ENCODE results near the gene HARS1. TPM values are rescaled to one million over a fixed set of nuclear protein-coding genes. Genes with fewer than 3 reads are reported as not detected.
A peak's percentile ranks its signal among the peaks of the same experiment; 100 is the strongest.
"Not testable (repeated sequence)": the region's sequence is repeated elsewhere in the genome, so short reads cannot be mapped to it uniquely, and the experiment has no call there.

HARS1 gene
- total and polyA plus RNA-seq, 5 experiments from 2014 or later, result 63.2 to 84.1 (median 77.5) TPM

DNA sequence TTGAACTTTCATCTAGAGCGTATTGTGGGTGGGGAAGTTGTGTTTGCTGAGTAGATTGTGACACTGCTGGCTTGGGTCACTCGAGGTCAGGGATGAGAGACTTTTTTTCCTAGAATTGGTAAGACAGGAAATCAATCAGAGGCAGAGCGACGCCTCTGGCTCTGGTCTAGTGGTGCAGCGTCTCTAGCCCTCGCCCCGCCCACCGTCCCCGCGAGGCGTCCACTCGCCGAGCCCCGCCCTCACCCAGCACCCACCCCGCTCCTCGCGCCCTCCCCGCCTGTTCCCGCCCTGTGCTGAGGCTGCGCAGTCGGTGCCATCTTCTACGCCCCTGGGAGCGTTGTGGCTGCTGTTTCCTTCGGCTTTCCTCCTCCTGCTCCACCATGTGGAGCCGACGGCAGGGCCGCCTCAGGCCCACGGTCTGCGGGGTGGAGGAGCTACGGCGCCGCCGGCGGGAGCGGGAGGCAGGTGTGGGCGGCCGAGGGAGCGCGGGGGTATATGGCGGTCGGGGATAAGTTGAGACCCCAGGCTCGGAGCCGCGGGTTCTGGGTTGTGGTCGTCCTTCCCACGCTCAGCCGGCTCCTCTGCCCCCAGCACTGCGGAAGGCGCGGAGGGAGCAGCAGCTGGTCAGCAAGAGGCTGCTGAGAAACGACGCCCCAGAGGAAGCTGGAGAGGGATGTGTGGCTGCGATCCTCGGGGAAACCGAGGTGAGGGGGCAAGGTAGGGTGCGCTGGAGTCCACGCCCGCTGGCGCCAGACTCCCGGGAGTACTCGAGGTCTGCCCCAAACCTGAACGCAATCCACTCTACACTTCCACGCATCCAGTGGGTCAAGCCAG is 51.8 kb downstream of the HARS1 start, which contains the start of gene TMCO6:
TSS of gene TMCO6 (plus strand) at position 304 of the 834 bp plus-strand sequence. CDS start at position 381, 77 bp downstream.
- H3K27ac Mint-ChIP-seq, result peak within 1 kb of the TSS; percentile 85 to 100 (median 98)
- no peaks in the 10 kb centered on the region for H3K9me3 Mint-ChIP-seq
- peak within 1 kb of the TSS; percentile 87 to 96 (median 92) for H3K4me3 Mint-ChIP-seq
- H3K27me3 Mint-ChIP-seq, result no peaks in the 10 kb centered on the region
- H3K4me1 Mint-ChIP-seq, result peaks cover 23 to 47% (median 44%) of the 10 kb centered on the region in 4 donors
- POLR2A ChIA-PET, result interaction anchor here (0.6 to 2.4 kb wide), 14 partner anchors 8 to 252 kb away, joined by 3 to 16 read pairs (median 5); partner anchors contain the start of genes ANKHD1, APBB3, EIF4EBP3 and HARS1
- DNase-seq (peak; percentile 85 to 98 (median 94)), ATAC-seq (peak; percentile 93 to 97)
- peaks cover 0 to 20% (median 0%) of the 10 kb centered on the region in 3 donors for H3K36me3 Mint-ChIP-seq

DNA sequence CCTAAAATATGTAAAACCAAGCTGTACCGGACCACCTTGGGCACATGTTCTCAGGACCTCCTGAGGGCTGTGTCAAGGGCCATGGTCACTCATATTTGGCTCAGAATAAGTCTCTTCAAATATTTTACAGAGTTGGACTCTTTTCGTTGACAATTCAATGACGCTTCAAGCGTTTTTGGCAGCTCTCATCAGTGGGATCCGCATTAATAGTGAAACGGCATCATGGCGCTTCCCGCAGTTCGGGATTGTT is 52.3 kb downstream of the HARS1 start:
- not testable (repeated sequence) for H3K9me3 Mint-ChIP-seq, DNase-seq, H3K27me3 Mint-ChIP-seq
- Mint-ChIP-seq H3K4me1 (peaks cover 22 to 48% (median 44%) of the 10 kb centered on the region in 4 donors), H3K4me3 (peak overlapping the region; percentile 87 to 96 (median 92)), H3K27ac (peak overlapping the region; percentile 85 to 100 (median 98)), H3K36me3 (peaks cover 0 to 14% (median 0%) of the 10 kb centered on the region in 3 donors)
- ATAC-seq, result peak in 1 of 2 donors; percentile 1
- POLR2A ChIA-PET, result interaction anchor here (0.6 to 2.4 kb wide), 13 partner anchors 9 to 237 kb away, joined by 3 to 16 read pairs (median 5); partner anchors contain the start of genes ANKHD1, APBB3, EIF4EBP3 and HARS1

DNA sequence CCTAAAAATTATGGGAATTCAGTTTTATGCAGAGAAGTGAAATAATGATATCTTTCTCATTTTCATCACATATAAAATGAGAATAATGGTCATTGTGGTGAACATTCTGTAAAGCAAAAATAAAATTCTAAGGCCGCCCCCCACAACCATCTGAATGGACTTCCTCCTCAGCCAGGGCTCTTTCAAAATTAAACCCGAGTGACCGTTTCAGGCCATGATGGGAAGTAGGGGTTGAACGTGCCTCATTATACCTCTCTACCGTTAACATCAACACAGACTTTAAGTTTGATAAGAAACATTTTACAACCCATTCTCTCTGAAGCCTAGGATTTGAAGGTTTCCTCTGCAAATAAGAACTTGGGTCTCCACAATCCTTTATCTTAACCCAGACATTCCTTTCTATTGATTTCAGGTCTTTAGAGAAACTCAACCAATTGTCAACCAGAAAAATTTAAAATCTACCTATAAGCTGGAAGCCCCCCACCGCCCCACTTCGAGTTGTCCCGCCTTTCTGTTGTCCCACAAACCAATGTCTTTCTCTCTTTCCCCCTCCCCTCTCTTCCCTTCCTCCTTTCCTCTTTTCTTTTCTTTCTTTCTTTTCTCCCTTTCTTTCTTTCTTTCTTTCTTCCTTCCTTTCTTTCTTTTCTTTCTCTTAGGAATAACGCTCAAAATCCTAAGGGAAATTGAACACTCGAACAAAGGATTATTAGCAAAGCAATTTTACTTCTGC is 53.6 kb downstream of the HARS1 start:
- H3K4me3 Mint-ChIP-seq, result peak overlapping the region in 1 of 10 donors; percentile 75
- POLR2A ChIA-PET, result no interaction called here
- H3K36me3 Mint-ChIP-seq, result peaks cover 0 to 2% (median 0%) of the 10 kb centered on the region in 3 donors
- ATAC-seq (no peak), DNase-seq (no peak)
- peaks cover 0 to 5% (median 0%) of the 10 kb centered on the region in 5 donors for H3K27me3 Mint-ChIP-seq
- H3K27ac Mint-ChIP-seq, result peak overlapping the region in 4 of 10 donors; percentile 41 to 98 (median 47)
- no peaks in the 10 kb centered on the region for H3K9me3 Mint-ChIP-seq
- H3K4me1 Mint-ChIP-seq, result peaks cover 28 to 55% (median 53%) of the 10 kb centered on the region in 4 donors

DNA sequence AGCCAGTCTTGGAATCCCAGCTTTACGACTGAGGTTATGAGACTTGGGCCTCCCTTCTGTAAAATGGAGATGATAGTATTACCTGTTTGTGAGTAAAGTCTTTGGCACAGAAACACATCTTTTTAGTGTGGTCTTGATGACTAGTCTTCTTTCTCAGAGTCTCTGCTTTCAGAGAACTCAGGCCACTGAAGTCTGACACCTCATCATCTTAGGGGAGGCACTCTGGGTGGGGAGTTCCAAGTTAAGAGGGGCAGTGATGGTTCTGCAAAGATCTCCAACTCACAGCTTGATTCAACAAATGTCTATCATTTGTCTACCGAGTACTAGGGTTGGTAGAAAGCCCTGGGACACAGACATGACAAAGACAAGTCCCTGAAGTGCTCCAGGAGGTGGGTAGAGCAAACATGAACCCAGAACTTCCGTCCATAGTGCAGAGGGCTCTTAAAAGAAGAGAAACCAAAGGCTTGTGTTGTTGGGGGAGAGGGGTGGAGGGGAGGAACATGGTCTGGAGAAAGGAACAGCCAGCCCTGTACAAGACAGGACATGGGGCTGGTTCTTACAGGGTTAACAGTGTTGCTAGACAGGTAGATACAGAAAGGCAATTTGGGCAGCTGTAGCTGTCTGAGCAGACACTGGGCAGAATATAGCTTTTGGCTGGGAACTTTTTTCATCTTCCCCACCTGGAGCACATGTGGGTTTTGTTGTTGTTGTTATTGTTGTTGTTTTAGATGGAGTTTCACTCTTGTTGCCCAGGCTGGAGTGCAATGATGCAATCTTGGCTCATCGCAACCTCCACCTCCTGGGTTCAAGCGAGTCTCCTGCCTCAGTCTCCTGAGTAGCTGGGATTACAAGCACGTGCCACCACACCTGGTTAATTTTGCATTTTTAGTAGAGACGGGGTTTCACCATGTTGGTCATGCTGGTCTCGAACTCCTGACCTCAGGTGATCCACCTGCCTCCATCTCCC is 55.6 kb downstream of the HARS1 start:
- no peak overlapping the region for H3K4me3 Mint-ChIP-seq
- H3K27me3 Mint-ChIP-seq, result peaks cover 0 to 10% (median 0%) of the 10 kb centered on the region in 5 donors
- no peaks in the 10 kb centered on the region for H3K36me3 Mint-ChIP-seq
- H3K9me3 Mint-ChIP-seq, result no peaks in the 10 kb centered on the region
- DNase-seq, result no peak
- no peak for ATAC-seq
- peaks cover 21 to 55% (median 49%) of the 10 kb centered on the region in 4 donors for H3K4me1 Mint-ChIP-seq
- POLR2A ChIA-PET, result interaction anchor here (0.5 to 5.7 kb wide), 4 partner anchors 11 to 263 kb away, joined by 3 to 54 read pairs (median 10); partner anchors contain the start of genes EIF4EBP3, IK and NDUFA2
- peak overlapping the region in 3 of 10 donors; percentile 24 to 51 (median 31) for H3K27ac Mint-ChIP-seq

DNA sequence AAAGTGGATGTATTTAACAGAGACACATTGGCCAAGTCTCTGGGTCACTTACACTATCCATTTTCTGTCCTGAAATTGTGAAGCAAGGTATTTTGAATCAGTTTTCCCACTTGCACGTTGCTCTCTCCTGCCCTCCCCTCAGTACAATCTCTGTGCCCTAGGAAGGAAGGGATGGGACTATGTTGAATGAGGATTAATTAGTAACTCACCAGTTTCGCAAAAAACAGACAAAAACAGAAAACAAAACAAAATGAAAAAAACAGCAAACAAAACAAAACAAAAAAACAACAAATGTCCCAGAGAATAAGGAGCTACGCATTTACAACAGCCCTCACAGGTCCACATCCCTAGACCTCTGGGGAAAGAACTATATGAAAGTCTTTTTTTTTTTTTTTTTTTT is 57.1 kb downstream of the HARS1 start:
- Mint-ChIP-seq H3K4me3 (peak overlapping the region in 7 of 10 donors; percentile 10 to 88 (median 46)), H3K9me3 (no peaks in the 10 kb centered on the region), H3K27me3 (peaks cover 0 to 10% (median 0%) of the 10 kb centered on the region in 5 donors), H3K27ac (peak overlapping the region in 2 of 10 donors; percentile 2 to 66), H3K4me1 (peaks cover 18 to 45% (median 39%) of the 10 kb centered on the region in 4 donors), H3K36me3 (no peaks in the 10 kb centered on the region)
- ATAC-seq, result no peak
- POLR2A ChIA-PET, result interaction anchor here (2.4 to 5.7 kb wide), 2 partner anchors 13 to 87 kb away, joined by 17 to 54 read pairs; partner anchors contain the start of genes EIF4EBP3, IK and NDUFA2
- DNase-seq, result no peak

DNA sequence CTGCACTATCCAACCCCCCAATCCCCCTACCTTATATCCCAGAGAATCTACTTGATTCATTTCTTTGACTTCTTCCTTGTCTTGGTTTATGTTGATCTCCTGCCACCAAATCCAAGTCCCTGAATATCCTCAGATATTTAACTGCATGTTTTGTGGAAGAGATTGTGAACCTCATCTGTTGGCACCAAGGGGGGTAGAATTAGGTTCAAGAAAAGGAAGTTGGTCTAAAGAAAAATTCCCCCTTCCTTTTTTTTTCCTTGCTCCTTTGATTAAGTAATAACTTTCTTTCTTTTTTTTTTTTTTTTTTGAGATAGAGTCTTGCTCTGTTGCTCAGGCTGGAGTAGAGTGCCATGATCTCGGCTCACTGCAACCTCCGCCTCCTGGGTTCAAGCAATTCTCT is 57.7 kb downstream of the HARS1 start:
- H3K27ac Mint-ChIP-seq, result peak overlapping the region in 8 of 10 donors; percentile 16 to 96 (median 72)

DNA sequence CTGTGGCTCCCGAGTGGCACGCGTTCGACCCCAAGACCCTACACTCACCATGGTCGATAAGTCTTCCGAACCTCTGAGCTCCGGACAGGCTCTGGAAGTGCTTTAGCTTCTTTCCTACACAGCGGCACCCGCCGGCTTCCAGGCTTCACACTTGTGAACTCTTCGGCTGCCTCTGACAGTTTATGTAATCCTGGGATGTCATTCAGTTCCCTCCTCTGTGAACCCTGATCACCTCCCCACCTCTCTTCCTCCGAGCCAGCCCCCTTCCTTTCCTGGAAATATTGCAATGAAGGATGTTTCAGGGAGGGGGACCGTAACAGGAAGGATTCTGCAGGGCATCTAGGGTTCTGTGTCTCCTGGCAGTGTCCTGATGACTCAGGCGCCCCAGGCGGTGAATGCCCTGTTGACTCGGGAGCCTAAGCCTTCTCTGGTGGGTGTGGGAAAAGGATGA is 58.1 kb downstream of the HARS1 start, which contains the start of gene CD14:
TSS of gene CD14 (minus strand) at position 155 of the 451 bp plus-strand sequence. CDS start at position 51, 104 bp downstream.
- H3K4me1 Mint-ChIP-seq, result peaks cover 13 to 37% (median 30%) of the 10 kb centered on the region in 4 donors
- ATAC-seq (peak in 1 of 2 donors; percentile 29), DNase-seq (no peak)
- H3K4me3 Mint-ChIP-seq, result peak within 1 kb of the TSS; percentile 87 to 94 (median 92)
- peaks cover 0 to 13% (median 1%) of the 10 kb centered on the region in 5 donors for H3K27me3 Mint-ChIP-seq
- no peaks in the 10 kb centered on the region for H3K36me3 Mint-ChIP-seq
- H3K27ac Mint-ChIP-seq, result peak within 1 kb of the TSS; percentile 70 to 96 (median 85)
- peaks cover 0 to 4% (median 0%) of the 10 kb centered on the region in 9 donors for H3K9me3 Mint-ChIP-seq
- POLR2A ChIA-PET, result interaction anchor here (0.5 to 5.7 kb wide), 13 partner anchors 8 to 1149 kb away, joined by 3 to 54 read pairs (median 6); partner anchors contain the start of genes ANKHD1, APBB3, EIF4EBP3 and HARS1

More for the DNA sequence above, 57.7 kb downstream of the HARS1 start:
- POLR2A ChIA-PET, result interaction anchor here (0.5 to 5.7 kb wide), 10 partner anchors 8 to 1150 kb away, joined by 3 to 54 read pairs (median 6); partner anchors contain the start of genes EIF4EBP3, IK, NDUFA2 and SRA1
- Mint-ChIP-seq H3K4me3 (peak overlapping the region; percentile 87 to 94 (median 92)), H3K36me3 (no peaks in the 10 kb centered on the region), H3K27me3 (peaks cover 0 to 10% (median 0%) of the 10 kb centered on the region in 5 donors), H3K4me1 (peaks cover 13 to 39% (median 33%) of the 10 kb centered on the region in 4 donors), H3K9me3 (no peaks in the 10 kb centered on the region)
- ATAC-seq, result no peak
- DNase-seq, result no peak

DNA sequence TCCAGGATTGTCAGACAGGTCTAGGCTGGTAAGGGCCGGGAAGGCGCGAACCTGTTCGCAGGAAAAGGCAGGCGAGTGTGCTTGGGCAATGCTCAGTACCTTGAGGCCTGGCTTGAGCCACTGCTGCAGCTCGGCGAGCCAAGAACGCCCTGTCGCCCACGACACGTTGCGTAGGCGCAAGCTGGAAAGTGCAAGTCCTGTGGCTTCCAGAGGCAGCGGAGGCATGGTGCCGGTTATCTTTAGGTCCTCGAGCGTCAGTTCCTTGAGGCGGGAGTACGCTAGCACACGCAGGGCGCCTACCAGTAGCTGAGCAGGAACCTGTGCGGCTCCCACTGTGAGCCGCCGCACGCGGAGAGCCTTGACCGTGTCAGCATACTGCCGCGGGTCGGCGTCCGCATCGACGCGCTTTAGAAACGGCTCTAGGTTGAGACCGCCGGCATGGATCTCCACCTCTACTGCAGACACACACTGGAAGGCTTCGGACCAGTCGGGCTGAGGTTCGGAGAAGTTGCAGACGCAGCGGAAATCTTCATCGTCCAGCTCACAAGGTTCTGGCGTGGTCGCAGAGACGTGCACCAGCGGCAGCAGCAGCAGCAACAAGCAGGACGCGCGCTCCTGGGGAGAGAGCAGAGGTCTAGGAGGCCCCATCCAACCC is 58.7 kb downstream of the HARS1 start:
- H3K27me3 Mint-ChIP-seq, result peaks cover 0 to 13% (median 2%) of the 10 kb centered on the region in 5 donors
- POLR2A ChIA-PET, result interaction anchor here (0.8 to 5.7 kb wide), 13 partner anchors 9 to 231 kb away, joined by 3 to 54 read pairs (median 6); partner anchors contain the start of genes ANKHD1, APBB3, EIF4EBP3 and HARS1
- H3K9me3 Mint-ChIP-seq, result peaks cover 0 to 6% (median 0%) of the 10 kb centered on the region in 9 donors
- no peaks in the 10 kb centered on the region for H3K36me3 Mint-ChIP-seq
- DNase-seq, result peak; percentile 22 to 70 (median 44)
- ATAC-seq, result peak; percentile 86 to 87
- H3K4me1 Mint-ChIP-seq, result peaks cover 13 to 35% (median 28%) of the 10 kb centered on the region in 4 donors
- peak overlapping the region; percentile 70 to 96 (median 85) for H3K27ac Mint-ChIP-seq
- peak overlapping the region; percentile 87 to 94 (median 92) for H3K4me3 Mint-ChIP-seq

DNA sequence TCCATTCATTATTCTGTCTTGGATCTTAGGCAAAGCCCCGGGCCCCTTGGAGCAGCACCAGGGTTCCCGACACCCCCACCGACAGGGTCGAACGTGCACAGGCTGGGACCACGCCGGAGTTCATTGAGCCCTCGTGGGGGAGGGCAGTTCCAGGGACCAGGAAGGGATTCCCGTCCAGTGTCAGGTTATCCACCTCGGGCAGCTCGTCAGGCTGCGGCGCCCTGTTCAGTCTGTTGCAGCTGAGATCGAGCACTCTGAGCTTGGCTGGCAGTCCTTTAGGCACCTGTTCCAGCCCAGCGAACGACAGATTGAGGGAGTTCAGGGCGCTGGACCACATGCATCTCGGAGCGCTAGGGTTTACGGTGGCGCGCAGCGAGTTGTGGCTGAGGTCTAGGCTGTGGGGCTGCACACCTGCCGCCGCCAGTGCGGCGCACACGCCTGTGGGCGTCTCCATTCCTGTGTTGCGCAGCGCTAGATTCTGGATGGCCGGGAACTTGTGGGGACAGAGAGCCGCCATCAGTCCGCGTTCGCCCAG is 59.3 kb downstream of the HARS1 start:
- Mint-ChIP-seq H3K36me3 (no peaks in the 10 kb centered on the region), H3K4me3 (peak overlapping the region; percentile 87 to 94 (median 92)), H3K9me3 (peaks cover 0 to 6% (median 0%) of the 10 kb centered on the region in 9 donors), H3K4me1 (peaks cover 12 to 35% (median 28%) of the 10 kb centered on the region in 4 donors), H3K27ac (peak overlapping the region; percentile 70 to 96 (median 85)), H3K27me3 (peaks cover 0 to 16% (median 3%) of the 10 kb centered on the region in 5 donors)
- POLR2A ChIA-PET, result interaction anchor here (0.6 to 5.7 kb wide), 12 partner anchors 9 to 960 kb away, joined by 3 to 54 read pairs (median 6); partner anchors contain the start of genes ANKHD1, APBB3, EIF4EBP3 and HARS1
- DNase-seq (peak in 7 of 10 donors; percentile 7 to 53 (median 38)), ATAC-seq (peak; percentile 78 to 81)

DNA sequence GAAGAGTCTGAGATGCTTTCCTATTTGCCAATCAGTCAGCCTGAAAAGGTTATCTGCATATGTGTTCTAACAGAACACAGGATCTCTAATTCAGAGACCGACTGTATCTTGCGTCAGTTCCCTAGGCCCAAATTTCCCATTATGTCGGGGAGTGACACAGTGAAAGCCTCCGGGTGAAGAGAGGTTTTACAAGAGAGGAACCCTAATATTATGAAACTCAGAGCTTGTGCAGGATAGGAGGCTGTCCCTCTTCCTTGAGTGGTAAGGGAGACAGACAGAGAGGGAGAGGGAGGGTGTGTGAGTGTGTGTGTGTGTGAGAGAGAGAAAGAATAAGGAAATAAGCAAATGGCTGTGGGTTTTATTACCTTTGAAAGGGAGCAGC is 60.1 kb downstream of the HARS1 start:
- Mint-ChIP-seq H3K4me3 (peak overlapping the region; percentile 48 to 90 (median 78)), H3K9me3 (peaks cover 0 to 6% (median 0%) of the 10 kb centered on the region in 9 donors), H3K4me1 (peaks cover 10 to 35% (median 28%) of the 10 kb centered on the region in 4 donors), H3K36me3 (no peaks in the 10 kb centered on the region), H3K27ac (peak overlapping the region in 4 of 10 donors; percentile 20 to 53 (median 30)), H3K27me3 (peaks cover 0 to 17% (median 3%) of the 10 kb centered on the region in 5 donors)
- ATAC-seq (no peak), DNase-seq (no peak)
- POLR2A ChIA-PET, result interaction anchor here (1.0 to 5.7 kb wide), 4 partner anchors 10 to 81 kb away, joined by 3 to 54 read pairs (median 18); partner anchors contain the start of genes APBB3, IK, NDUFA2 and SLC35A4
